GM12892 (cell line): ENCODE measurements around the gene BDKRB1.

Experiments used
- POLR2A ChIP-seq: IDR thresholded peaks from 2 replicates; pipeline ENCODE4 v1.6.1; 2011; ENCODE audit warnings: low read depth, low read length, control low read depth
- POLR2AphosphoS5 ChIP-seq: IDR thresholded peaks from 2 replicates; pipeline ENCODE4 v1.6.1; 2011; ENCODE audit warnings: low read depth, low read length, control low read depth

GRCh38 chr14:96297997-96298515 is 42.0 kb downstream of the BDKRB1 start:
- TF ChIP-seq POLR2AphosphoS5 (no peak), POLR2A (no peak)
